Pancreas (tissue), 10 donors: ENCODE results near the gene RHNO1. TPM values are rescaled to one million over a fixed set of nuclear protein-coding genes. Genes with fewer than 3 reads are reported as not detected.

Experiments
- ATAC-seq, 4 donors: fragments of 200-7000 bp; cut with Tn5 transposase; one replicate each; pipeline versions ENCODE4 v1.8.0 to v1.9.1; 2020; ENCODE audit warnings: mild to moderate bottlenecking in 4 of 4, moderate library complexity in 4 of 4
- DNase-seq, 6 donors: peaks; one replicate each; pipeline ENCODE4 v3.0.0-alpha.2; 2020
- FAIRE-seq: peaks from 2 replicates; lab custom pipeline; 2012; peaks lifted over from hg19 to GRCh38; lab: Jason Lieb, UNC
- H3K27ac ChIP-seq, 4 donors: fragments of 200-600 bp; sonication (generic); 1 replicate in 3 of 4; 2 replicates in 1 of 4; pipeline versions ENCODE4 v1.5.0 to v1.8.0; 2020
- H3K27me3 ChIP-seq, 4 donors: fragments of 200-600 bp; one replicate each; pipeline ENCODE4 v1.8.0; 2021
- H3K36me3 ChIP-seq, 3 donors: fragments of 200-600 bp; sonication (generic) in 1 of 3; one replicate each; pipeline versions ENCODE4 v1.5.0 to v1.8.0; 2020 to 2021
- H3K4me1 ChIP-seq, 3 donors: fragments of 200-600 bp; one replicate each; pipeline ENCODE4 v1.8.0; 2021
- H3K4me3 ChIP-seq, 4 donors: fragments of 200-600 bp; sonication (generic) in 2 of 4; one replicate each; pipeline versions ENCODE4 v1.5.0 to v1.8.0; 2020 to 2021
- H3K9me3 ChIP-seq, 4 donors: fragments of 200-600 bp; one replicate each; pipeline ENCODE4 v1.8.0; 2021
- WGBS, 2 donors: extraction: QIAGEN DNeasy Blood & Tissue Kit; methylation state at CpG; one replicate each; pipeline ENCODE4 v1.1.7; 2013; 5-methylcytosine and 5-hydroxymethylcytosine counted together
- intact Hi-C, 3 donors: fragments of 100-400 bp; cut with DNase I; formaldehyde crosslinking; loops; one replicate each; pipeline versions ENCODE4 v1.11.1 to v1.14.2; 2022
- polyA plus RNA-seq, 2 donors: library from polyadenylated mRNA; stranded (reverse); fragments of 200-250 nt; gene quantifications; one replicate each; pipeline ENCODE4 v1.2.3, GENCODE V29; 2013
- total RNA-seq, 6 donors: library from RNA; stranded (reverse); fragmentation: NEBNext Ultra II Directional in 4 of 6; extraction: Animal tissue kit (Norgen Biotek cat#: 25700) in 4 of 6; gene quantifications; one replicate each; pipeline versions ENCODE4 v1.2.1 to v1.2.4, GENCODE V29; 2021 to 2023
- TF ChIP-seq, protein P1 (sequence below), 4 donors: fragments of 200-600 bp; sonication (generic) in 3 of 4; IDR thresholded peaks; one replicate each; pipeline versions ENCODE4 v1.5.0 to v1.8.0; 2021; ENCODE audit warnings: antibody characterized with exemption in 4 of 4
- donor health status: healthy with polysubstance abuse.
- donor health status: DM: no; HTN: no; CAD: no; lungs with moderate emphysema.
- donor health status: DM: no; HTN: no; CAD: no.
- donor health status: control.
- donor health status: control.
- donor health status: Bipolar disorder and iron deficiency.
- donor health status: DM: yes; HTN: yes; CAD: no.
- donor health status: DM: no; HTN: no; CAD: no.
- donor health status: DM: no; HTN: no; CAD: no.
- donor health status: DM: yes; HTN: yes; CAD: no.

RHNO1 gene
- total and polyA plus RNA-seq, 8 donors, result 5.7 to 12.6 (median 8.0) TPM

- no peaks in the 10 kb centered on the region for H3K9me3 ChIP-seq
- intact Hi-C loops, result no loop called here
- DNase-seq (no peak), ATAC-seq (no peak), FAIRE-seq (no peak)
- H3K4me1 ChIP-seq, result no peaks in the 10 kb centered on the region
- H3K36me3 ChIP-seq, result peaks cover 0 to 4% (median 0%) of the 10 kb centered on the region in 3 donors
- no peak overlapping the region for H3K4me3 ChIP-seq
- H3K27ac ChIP-seq, result no peak overlapping the region
- WGBS, 2 donors, result 68 to 80% methylated on average over 9 of the region's 9 CpGs
- TF ChIP-seq, protein P1, sequence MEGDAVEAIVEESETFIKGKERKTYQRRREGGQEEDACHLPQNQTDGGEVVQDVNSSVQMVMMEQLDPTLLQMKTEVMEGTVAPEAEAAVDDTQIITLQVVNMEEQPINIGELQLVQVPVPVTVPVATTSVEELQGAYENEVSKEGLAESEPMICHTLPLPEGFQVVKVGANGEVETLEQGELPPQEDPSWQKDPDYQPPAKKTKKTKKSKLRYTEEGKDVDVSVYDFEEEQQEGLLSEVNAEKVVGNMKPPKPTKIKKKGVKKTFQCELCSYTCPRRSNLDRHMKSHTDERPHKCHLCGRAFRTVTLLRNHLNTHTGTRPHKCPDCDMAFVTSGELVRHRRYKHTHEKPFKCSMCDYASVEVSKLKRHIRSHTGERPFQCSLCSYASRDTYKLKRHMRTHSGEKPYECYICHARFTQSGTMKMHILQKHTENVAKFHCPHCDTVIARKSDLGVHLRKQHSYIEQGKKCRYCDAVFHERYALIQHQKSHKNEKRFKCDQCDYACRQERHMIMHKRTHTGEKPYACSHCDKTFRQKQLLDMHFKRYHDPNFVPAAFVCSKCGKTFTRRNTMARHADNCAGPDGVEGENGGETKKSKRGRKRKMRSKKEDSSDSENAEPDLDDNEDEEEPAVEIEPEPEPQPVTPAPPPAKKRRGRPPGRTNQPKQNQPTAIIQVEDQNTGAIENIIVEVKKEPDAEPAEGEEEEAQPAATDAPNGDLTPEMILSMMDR (IDR thresholded peaks at IDR 0.05), result no peak
- no peaks in the 10 kb centered on the region for H3K27me3 ChIP-seq
Measured at GRCh38 chr12:2841056-2841650, 35.9 kb upstream of the RHNO1 start.

DNA sequence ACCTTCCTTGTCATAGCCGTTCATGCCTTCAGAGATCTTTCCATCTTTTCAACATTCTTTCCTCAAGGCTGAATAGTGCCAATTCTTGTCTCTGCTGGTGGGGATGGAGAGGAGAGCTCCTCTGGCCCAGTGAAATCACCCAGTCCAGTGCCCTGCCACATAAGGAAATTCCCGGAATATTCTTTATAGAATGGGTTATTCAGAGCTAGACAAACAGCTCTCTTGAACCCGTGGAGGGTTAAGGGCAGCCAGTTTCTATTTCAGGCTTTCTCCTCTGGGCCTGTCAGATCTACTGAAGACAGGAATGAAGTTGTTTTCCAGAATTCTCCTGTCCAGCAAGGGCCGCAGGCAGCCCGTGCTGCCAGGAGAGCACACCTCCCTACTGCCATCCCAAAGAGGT, 34.1 kb upstream of the RHNO1 start:
- H3K27me3 ChIP-seq, result no peaks in the 10 kb centered on the region
- no peak overlapping the region for H3K4me3 ChIP-seq
- intact Hi-C loops, result no loop called here
- WGBS, 2 donors, result 81 to 83% methylated on average over 5 of the region's 5 CpGs
- H3K4me1 ChIP-seq, result no peaks in the 10 kb centered on the region
- peaks cover 0 to 4% (median 0%) of the 10 kb centered on the region in 3 donors for H3K36me3 ChIP-seq
- ATAC-seq (no peak), FAIRE-seq (no peak), DNase-seq (no peak)
- no peaks in the 10 kb centered on the region for H3K9me3 ChIP-seq
- H3K27ac ChIP-seq, result no peak overlapping the region
- TF ChIP-seq, protein P1 (IDR thresholded peaks at IDR 0.05), result no peak

DNA sequence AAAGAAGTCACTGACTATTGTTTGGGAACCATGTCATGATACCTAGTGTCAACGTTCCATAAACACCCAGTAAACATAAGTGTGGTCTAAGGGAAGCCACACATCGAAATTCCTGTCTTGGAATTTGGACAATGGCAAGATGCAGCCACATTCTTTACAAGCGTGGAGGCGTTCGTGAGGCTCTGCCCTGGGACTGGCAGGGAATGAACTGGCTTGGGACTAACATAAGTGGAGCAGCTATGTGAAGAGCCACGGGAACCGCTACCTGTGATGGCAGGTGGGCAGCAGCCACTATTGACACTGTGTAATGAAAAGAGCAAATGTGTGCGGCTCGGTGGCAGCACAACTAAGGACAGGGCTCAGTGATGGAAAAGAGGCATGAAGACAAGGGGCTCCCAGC, 32.2 kb upstream of the RHNO1 start:
- 67 to 69% methylated on average over 9 of the region's 9 CpGs for WGBS, 2 donors
- no peak for ATAC-seq
- intact Hi-C loops, result no loop called here

DNA sequence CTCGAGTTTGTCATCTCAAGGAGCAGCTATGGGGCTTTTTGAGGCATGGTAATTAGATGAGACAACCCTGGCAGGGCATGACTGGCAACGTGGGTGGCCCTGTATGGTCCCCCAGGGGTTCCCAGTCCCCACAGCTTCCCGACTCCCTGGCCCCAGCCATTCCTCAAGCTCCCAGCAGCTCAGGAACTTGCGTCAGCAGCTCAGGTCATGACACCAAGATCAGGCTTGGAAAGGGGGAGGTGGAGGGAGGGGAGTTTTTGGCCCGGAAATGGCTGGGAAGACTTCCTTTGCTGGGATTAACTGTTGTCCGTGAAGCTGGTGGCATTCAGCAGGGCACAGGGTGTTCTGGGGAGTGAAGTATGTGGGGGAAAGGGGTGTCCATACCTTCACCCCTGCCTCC, 31.7 kb upstream of the RHNO1 start:
- H3K27me3 ChIP-seq, result no peaks in the 10 kb centered on the region
- TF ChIP-seq, protein P1 (IDR thresholded peaks at IDR 0.05), result no peak

More for the DNA sequence above, 32.2 kb upstream of the RHNO1 start:
- no peaks in the 10 kb centered on the region for H3K27me3 ChIP-seq
- H3K9me3 ChIP-seq, result no peaks in the 10 kb centered on the region
- no peak for FAIRE-seq
- no peak for DNase-seq
- TF ChIP-seq, protein P1 (IDR thresholded peaks at IDR 0.05), result no peak
- H3K27ac ChIP-seq, result no peak overlapping the region
- H3K36me3 ChIP-seq, result peaks cover 0 to 4% (median 0%) of the 10 kb centered on the region in 3 donors
- no peaks in the 10 kb centered on the region for H3K4me1 ChIP-seq
- no peak overlapping the region for H3K4me3 ChIP-seq

DNA sequence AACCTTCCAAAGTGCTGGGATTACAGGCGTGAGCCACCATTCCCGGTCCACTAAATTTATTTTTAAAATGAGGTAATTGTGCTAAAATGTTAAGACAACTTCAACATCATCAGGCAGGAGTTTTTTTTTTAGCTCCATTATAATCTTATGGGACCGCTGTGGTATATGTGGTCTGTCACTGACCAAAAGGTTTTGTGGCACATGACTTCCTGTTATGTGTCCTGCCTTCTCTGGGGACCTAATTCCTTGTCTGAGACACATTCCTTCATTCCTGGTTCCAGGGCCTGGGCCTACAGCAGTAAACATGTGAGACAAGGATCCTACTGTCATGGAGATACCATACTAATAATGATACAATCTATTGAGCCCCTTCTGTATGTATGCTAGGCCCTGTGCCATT, 25.1 kb upstream of the RHNO1 start:
- FAIRE-seq (no peak), DNase-seq (no peak), ATAC-seq (no peak)
- no peaks in the 10 kb centered on the region for H3K27me3 ChIP-seq
- peaks cover 4 to 7% (median 5%) of the 10 kb centered on the region in 3 donors for H3K4me1 ChIP-seq
- H3K36me3 ChIP-seq, result no peaks in the 10 kb centered on the region
- WGBS, 2 donors, result 92 to 97% methylated on average over 3 of the region's 3 CpGs
- TF ChIP-seq, protein P1 (IDR thresholded peaks at IDR 0.05), result no peak
- no peak overlapping the region for H3K27ac ChIP-seq
- intact Hi-C loops, result loop anchor here in 1 of 3 donors (10.0 kb wide), 2 partner anchors 93 to 183 kb away; no protein-coding TSS in a partner anchor
- no peaks in the 10 kb centered on the region for H3K9me3 ChIP-seq
- H3K4me3 ChIP-seq, result no peak overlapping the region

More for the DNA sequence above, 31.7 kb upstream of the RHNO1 start:
- H3K9me3 ChIP-seq, result no peaks in the 10 kb centered on the region
- H3K4me3 ChIP-seq, result no peak overlapping the region
- intact Hi-C loops, result no loop called here
- FAIRE-seq, result no peak
- H3K4me1 ChIP-seq, result no peaks in the 10 kb centered on the region
- peak in 1 of 4 donors; percentile 40 for ATAC-seq
- DNase-seq, result no peak
- H3K27ac ChIP-seq, result no peak overlapping the region
- WGBS, 2 donors, result 59 to 63% methylated on average over 6 of the region's 6 CpGs
- H3K36me3 ChIP-seq, result peaks cover 0 to 4% (median 0%) of the 10 kb centered on the region in 3 donors
